ENCODE data around the gene RXFP3.
"Not testable (repeated sequence)": the region's sequence is repeated elsewhere in the genome, so short reads cannot be mapped to it uniquely, and the experiment has no call there.

The RXFP3 gene

DNA sequence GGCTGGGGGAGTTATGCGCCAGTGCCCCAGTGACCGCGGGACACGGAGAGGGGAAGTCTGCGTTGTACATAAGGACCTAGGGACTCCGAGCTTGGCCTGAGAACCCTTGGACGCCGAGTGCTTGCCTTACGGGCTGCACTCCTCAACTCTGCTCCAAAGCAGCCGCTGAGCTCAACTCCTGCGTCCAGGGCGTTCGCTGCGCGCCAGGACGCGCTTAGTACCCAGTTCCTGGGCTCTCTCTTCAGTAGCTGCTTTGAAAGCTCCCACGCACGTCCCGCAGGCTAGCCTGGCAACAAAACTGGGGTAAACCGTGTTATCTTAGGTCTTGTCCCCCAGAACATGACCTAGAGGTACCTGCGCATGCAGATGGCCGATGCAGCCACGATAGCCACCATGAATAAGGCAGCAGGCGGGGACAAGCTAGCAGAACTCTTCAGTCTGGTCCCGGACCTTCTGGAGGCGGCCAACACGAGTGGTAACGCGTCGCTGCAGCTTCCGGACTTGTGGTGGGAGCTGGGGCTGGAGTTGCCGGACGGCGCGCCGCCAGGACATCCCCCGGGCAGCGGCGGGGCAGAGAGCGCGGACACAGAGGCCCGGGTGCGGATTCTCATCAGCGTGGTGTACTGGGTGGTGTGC lies at the start of gene RXFP3:
TSS of gene RXFP3 (plus strand) at position 6 of the 636 bp plus-strand sequence. CDS start at position 361, 355 bp downstream.
- no peak for DNase-seq

- DNase-seq, result no peak
These were observed 48.9 kb upstream of the RXFP3 start for GRCh38 chr5:33887268-33887667.

DNA sequence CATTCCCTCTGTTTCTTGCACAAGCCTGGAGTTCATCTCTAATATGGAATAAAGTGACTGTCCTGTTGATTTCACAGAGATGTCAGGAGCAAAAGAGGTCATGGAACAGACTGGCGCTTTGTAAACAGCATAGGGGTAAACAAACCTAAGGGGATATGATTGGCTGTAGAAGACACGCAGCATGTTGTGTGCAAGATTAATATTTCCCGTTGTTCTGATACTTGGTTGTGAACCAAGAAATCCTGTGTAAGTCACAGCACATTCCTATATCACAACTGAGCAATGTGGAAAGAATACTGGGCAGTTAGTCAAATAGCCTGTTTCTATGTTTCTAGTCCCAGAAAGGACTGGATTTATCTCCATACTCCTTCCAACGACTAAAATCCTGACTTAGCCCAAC lies 47.6 kb upstream of the RXFP3 start:
- no peak for DNase-seq

DNA sequence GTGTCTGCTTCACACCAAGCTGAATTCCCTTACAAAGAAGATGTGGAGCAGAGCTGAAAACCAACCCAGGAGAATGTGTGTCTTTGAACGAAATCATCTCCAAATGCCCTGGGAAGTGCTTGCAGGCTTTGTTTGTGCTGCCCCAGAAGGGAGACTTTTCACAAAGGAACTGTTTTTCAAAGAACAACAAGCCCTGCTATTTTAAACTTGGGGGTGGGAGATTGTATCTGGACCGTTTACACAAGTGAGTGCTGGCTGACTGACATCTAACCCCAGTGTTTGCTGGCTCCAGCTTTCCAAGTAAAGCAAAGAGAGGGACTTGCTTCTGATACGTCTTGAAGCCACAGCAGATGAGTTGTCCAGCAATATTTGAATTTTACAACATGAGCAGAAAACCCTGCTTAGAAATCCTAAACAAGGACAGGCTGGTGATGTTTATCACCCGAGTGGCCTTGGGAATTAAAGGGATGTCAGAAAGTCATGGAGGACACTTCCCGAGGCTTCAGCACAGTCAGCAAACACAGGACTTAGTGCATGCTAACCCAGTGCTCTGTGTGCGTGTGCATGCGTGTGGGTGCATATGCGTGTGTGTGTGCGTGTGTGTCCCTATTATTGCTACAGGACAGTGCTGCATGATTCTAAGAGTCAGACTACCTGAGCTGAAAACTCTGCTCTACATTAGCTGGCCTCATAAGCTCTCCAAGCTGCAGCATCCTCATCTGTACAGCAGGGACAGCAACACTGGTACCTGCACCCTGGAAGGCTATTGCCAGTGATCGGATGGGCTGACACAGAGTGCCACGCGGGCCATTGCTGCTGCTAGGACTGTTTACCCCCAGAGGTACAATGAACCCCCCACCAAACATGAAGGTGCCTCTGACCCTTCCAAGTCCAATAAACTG lies 45.8 kb upstream of the RXFP3 start:
- DNase-seq, result no peak

DNA sequence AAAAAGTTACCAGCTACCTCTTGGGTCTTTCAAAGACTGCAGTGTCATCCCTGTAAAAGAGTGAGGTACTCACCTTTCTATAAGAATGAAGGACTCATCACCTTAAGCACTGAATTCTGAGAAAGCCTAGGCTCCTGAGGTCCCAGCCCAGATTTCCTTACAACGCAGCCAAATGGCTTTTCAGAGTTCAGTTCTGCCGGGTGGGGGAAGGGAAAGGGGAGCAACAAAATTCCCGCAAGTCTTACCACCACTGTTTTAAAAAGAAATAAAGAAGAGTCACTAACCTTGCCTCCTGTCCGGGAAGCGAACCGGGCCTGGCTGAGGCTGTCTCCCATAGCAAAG lies 44.8 kb upstream of the RXFP3 start:
- no peak for DNase-seq

DNA sequence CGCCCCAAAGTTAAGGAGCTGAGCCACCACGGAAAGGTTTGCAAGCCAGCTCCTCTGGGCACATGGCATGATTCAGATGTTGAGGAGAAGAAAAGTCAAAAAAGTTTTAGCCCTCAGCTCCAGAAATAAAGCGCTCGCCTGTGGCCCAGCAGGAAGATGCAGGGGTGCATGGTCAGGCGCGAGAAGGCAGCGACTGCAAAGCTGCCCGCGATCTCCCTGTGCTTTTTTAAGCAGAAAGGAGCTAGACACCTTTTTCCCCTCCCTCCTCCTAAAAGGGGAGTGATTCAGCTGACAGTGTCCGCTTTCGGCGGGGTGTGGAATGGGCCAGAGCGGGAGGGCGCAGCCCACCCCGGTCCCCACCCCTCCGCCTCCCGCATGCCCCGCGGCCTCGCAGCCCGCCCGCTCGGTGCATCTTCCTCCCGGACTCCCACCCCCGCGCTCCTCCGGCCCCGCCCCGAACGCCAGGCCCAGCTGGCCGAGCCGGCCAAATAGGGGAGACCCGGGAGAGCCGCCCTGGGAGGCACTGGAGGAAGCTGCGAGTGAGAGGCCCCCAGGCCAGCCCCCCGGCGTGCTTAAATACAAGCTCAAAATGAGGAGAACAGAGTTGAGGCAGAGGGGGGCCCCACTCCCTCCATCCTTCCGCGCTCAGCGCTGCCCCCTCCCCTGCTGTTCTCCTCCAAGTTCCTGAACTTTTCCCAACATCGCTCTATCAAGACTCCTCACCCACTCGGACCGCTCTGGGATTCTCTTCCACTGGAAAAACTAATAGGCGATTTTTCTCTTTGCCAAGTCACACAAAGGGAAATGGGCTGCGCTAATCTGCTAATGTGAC lies 44.2 kb upstream of the RXFP3 start, which contains the start of gene ADAMTS12:
TSS of gene ADAMTS12 (minus strand) at position 203 of the 832 bp plus-strand sequence. CDS start at position 69, 134 bp downstream.
- DNase-seq, result no peak

DNA sequence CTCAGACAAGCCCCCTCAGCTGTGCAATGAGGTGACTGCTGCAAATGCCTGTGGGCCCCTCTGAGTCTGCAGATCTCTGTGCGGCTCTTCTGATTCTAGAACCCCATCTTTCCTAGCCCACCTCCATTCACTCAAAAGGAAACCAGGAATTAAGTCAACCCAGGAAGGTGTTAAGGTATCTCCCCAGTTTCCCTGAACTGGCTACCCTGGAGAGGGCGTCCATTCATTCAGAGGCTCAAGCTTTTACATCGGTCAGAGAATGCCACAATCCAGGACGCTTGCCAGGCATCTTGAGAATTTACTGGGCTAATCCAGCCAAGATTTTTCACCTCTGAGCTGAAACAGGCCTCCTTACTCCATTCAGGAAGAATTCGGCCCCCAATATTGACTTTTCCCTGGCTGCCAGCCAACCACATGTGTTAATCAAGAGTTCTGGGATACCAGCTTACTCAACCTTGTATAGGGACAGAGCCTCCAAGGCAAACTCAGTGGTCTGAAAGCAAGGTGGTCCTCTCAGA lies 43.5 kb upstream of the RXFP3 start:
- no peak for DNase-seq

GRCh38 chr5:33894566-33894965 lies 41.6 kb upstream of the RXFP3 start:
- no peak for DNase-seq

- DNase-seq, result no peak
These were observed 35.0 kb upstream of the RXFP3 start for GRCh38 chr5:33901156-33901555.

DNA sequence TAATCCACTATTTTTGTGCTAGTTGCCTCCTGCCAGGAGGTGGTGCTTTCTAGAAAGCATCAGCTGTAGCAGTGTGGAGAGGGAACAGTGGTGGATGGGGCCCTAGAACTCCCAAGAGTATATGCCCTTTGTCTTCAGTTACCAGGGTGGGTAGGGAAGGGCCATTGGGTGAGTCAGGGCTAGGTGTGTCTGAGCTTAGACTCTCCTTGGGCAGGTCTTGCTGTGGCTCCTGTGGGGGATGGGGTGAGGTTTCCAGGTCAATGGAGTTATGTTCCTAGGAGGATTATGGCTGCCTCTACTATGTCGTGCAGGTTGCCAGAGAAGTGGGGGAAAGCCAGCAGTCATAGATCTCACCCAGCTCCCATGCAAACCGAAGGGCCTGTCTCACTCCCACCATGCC lies 33.1 kb upstream of the RXFP3 start:
- DNase-seq, result no peak

DNA sequence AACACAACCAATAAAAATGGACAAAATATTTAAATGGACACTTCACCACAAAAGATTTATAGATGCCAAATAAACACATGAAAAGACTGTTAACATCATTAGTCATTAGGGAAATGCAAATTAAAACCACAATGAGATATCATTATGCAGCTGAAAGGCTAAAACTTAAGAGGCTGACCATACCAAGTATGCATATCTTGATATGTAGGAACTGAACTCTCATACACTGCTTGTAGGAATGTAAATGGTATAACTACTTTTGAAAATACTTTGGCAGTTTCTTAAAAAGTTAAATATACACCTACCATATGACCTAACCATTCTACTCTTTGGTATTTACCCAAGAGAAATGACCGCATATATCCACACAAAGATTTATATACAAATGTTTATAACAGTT lies 30.8 kb upstream of the RXFP3 start:
- DNase-seq, result no peak

GRCh38 chr5:33906248-33906647 lies 29.9 kb upstream of the RXFP3 start:
- DNase-seq, result not testable (repeated sequence)

GRCh38 chr5:33914844-33915243 lies 21.3 kb upstream of the RXFP3 start:
- DNase-seq, result not testable (repeated sequence)

GRCh38 chr5:33921002-33921401 lies 15.2 kb upstream of the RXFP3 start:
- no peak for DNase-seq

DNA sequence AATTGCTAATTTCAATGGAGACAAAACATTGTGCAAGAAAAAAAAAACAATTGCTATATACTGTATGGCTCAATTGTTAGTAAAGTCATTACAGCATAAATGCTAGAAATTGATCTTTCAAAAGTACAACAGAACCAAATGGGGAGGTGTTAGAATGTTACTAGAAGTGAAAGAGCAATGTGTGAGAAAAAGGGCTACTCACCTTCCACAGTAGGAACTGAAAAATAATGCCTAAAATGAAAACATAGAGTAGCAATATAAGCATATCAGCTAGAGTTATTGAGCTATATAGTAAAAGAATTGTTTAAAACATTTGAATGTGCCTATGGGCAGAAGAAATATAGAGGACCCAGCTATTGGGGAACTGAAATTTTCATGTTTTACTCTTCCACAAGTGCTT lies 10.9 kb upstream of the RXFP3 start:
- DNase-seq, result no peak

DNA sequence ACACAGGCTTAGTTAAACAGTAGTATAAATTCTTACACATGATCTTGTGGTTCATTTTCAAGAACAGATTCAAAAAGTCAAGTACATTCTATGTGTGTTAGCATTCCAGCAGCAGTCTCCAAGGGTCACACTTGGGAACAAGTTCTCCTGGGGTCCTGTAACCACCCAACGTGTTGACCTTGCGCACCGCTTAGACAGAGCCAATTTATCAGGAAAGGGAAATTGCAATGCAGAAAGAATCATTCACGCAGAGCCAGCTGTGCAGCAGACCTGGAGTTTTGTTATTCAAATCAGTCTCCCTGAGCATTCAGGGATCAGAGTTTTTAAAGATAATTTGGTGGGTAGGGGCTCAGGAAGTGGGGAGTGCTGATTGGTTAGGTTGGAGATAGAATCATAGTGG lies 8.5 kb upstream of the RXFP3 start:
- DNase-seq, result no peak

DNA sequence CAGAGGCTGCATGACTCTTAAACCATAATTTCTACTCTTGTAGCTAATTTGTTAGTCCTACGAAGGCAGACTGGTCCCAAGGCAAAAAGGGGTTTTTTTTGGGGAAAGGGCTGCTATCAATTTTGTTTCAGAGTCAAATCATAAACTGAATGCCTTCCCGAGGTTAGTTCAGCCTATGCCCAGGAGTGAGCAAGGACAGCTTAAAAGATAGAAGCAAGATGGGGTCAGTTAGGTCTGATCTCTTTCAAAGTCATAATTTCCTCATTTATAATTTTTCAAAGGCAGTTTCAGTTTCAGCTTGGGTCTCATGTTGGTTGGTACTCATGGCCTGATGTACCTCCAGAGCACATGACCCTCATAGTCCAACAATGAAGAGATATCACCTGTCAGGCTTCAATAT lies 7.9 kb upstream of the RXFP3 start:
- DNase-seq, result no peak

DNA sequence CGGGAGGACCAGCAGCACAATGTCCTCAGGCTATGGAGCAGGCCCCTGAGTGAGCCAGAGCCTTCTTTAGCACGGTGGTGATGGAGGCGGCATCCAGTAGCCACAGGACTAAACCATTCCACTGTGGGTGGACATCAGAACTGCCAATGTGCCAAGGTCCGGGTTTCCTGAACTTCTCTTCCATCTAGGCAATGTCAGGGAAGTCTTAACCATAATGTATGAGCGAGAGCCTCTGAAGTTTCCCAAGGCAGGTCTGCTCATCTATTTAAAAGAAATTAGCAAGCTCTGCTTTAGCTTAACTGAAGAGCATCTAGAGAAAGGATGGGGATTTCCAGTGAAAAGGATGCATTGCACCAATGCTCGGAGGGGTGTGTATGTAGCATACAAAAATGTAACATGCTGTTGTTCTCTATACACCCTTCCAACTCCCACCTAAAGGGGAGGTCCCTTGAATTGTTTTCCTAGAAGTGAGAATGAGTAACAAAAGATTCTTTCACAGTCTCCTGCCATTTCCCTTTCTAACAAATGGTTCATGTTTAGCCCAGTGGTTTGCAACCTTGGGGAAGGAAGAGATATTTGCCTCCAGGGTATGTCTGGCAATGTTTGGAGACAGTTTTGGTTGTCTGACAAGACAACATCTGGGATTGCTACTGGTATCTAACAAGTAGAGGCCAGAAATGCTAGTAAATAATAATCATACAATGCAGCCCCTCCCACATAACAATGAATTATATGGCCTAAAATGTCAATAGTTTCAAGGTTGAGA lies 6.1 kb upstream of the RXFP3 start:
- no peak for DNase-seq

DNA sequence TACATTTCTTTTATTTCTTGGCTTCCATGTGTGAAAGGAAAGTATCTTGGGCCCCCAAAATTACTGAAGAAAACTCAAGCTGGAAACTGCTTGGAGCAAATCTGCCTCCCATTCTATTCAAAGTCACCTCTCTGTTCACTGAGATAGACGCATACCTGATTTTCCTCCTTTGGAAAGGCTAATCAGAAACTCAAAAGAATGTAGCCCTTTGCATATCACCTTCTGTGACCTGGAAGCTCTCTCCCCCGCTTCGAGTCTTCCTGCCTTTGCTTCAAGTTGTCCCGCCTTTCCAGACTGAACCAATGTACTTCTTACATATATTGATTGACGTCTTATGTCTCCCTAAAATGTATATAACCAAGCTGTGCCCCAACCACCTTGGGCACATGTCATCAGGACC lies 5.0 kb upstream of the RXFP3 start:
- DNase-seq, result no peak

DNA sequence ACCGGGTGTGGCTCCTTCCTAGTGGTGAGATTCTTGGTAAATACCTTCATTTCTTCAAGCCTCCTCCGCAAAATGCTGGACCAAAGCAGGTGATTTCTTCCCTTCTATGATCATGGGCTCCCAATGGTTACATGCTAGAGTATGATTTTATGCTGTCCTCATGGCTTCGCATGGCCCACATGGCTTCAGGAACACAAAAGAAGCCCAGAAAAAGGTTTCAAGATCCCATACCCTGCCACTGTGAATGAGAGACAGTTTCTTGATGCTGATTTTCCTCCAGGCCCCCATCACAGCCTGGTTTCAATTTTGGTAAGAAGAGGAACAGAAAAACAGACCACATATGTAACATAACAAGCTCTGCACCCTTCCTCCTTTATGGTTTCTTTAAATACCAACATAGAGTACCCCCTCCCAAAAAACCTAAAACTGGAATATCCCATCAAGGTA lies 2.4 kb upstream of the RXFP3 start:
- no peak for DNase-seq

DNA sequence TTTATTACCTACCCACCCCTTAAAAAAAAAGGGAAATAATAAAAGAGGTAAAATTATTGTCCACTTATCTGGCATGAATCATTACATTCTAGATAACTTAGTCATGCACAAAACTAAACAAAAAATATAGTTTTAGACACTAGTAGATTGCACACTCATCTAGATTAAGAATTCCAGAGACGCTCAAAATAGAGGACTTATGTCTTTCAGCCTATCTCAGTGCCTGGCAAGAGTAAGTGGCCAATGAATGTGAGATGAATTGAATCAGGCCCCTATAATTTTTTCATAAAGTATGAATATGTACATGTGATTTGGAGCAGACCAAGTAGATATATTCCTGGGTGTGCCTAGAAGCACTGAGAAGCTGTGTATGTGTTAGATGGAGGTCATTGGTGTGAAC lies 2.0 kb upstream of the RXFP3 start:
- no peak for DNase-seq

DNA sequence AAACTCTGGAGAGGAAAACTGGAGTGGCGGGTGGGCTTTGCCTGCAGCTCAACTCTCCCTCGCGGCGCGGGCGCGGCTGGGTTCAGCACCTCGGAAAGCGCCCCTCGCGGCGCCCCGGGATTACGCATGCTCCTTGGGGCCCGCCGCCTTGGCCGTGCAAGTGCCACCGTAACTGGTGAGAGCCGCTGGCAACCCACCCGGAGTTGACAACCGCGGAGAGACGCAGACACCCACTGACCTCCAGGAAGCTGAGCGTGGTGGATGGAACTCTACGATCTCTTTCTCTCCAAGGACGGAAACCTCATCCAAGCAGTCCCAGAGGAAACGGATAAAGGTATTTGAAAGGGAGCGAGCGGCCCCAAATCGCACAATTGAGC lies 194 bp upstream of the RXFP3 start:
- peak; percentile 63 for DNase-seq
